Measurements from ENCODE around the gene RNF19B.

The RNF19B gene

DNA sequence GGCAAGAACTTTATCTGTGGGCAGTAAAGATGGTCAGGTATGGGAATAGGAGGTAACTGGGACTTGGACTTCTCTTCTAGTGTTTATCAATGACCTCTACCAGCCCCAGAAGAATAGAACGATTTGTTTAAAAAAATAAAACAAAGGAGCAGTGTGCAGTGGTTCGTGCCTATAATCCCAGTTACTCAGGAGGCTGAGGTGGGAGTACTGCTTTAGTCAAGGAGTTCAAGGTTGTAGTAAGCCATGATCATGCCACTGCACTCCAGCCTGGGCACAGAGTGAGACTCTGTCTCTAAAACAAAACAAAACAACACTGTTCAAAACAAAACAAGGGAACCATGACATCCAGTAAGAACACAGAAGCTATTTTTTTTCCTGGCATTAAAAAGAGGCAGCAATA, 4.3 kb downstream of the RNF19B start:
- TF ChIP-seq CTCF (IDR thresholded peaks at IDR 0.05), result no peak

- no peak for TF ChIP-seq CTCF (IDR thresholded peaks at IDR 0.05)
These were observed 5.8 kb downstream of the RNF19B start for GRCh38 chr1:32958827-32959226.

- TF ChIP-seq CTCF (IDR thresholded peaks at IDR 0.05), result no peak
These were observed 7.6 kb downstream of the RNF19B start for GRCh38 chr1:32957017-32957416.

DNA sequence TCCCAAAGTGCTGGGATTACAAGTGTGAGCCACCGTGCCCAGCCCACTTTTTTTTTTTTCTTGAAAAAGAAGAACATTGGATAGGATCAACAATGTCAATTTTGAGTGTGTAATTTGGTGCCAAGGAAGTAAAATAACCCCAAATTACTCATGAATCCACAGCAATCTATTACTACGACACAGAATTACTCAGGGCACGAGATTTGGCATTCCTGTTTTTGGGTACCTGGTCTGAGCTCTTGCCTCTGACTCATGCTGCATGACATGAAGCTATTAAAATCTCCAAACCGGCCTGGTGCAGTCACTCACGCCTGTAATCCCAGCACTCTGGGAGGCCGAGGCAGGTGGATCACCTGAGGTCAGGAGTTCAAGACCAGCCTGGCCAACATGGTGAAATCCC, 10.4 kb downstream of the RNF19B start:
- TF ChIP-seq CTCF (IDR thresholded peaks at IDR 0.05), result no peak

DNA sequence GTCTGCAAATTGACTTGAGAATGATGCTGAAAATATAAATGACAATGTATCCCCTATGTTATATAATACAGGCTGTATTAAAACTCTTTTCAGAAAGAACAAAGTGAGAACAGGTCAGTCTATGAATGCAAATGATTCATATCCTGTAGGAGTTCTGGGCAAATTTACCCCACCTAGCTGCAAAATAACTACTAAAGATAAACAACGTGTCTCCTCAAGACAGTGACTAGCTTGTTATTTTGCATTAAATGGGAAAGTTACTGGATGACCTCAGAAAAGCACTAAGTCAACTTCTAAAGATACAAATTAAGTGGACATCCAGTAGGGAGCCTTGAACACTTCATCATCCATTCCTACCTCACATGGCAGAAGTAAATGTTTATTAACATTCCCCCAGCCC, 11.1 kb downstream of the RNF19B start:
- no peak for TF ChIP-seq CTCF (IDR thresholded peaks at IDR 0.05)

GRCh38 chr1:32949519-32949918, 15.1 kb downstream of the RNF19B start:
- TF ChIP-seq CTCF (IDR thresholded peaks at IDR 0.05), result no peak

- no peak for TF ChIP-seq CTCF (IDR thresholded peaks at IDR 0.05)
These were observed 15.7 kb downstream of the RNF19B start for GRCh38 chr1:32948905-32949304.

DNA sequence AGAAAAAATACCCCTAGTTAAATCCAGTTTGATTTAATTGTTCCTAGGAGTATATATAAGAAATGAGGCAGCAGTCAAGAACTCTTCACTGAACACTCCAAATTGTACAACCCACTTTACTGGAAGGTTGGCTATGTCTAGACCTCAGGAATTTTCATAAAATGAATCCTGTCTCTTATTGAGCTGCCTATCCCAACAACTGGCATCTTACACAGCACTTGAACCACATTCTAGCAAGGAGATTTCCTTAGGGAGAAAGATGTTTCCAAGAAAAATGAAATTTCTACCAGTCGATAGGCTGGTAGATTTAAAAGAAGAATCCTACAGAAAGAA, 16.3 kb downstream of the RNF19B start:
- TF ChIP-seq CTCF (IDR thresholded peaks at IDR 0.05), result no peak
